IMR-90 (cell line): ENCODE measurements around the gene FAM193B. TPM values are rescaled to one million over a fixed set of nuclear protein-coding genes. Genes with fewer than 3 reads are reported as not detected.

Experiments used
- ATAC-seq: fragments of 200-7000 bp; cut with Tn5 transposase; 2 replicates; pipeline ENCODE4 v1.9.1; 2020; ENCODE audit warnings: low read depth, mild to moderate bottlenecking, moderate library complexity
- BruUV-seq: library from RNA; stranded (reverse); fragments of 400-500 nt; replicated peaks from 2 replicates; lab custom pipeline; 2021; lab: Mats Ljungman, UMichigan
- CTCF ChIA-PET: fragments of 300-600 bp; formaldehyde crosslinking; extraction: SDS; loops from one replicate; lab custom pipeline; 2021; ENCODE audit warnings: antibody characterized with exemption; lab: Yijun Ruan, JAX
- POLR2A ChIA-PET: fragments of 300-600 bp; sonication (Branson Sonifier 250); formaldehyde crosslinking; loops from one replicate; lab custom pipeline; 2022; ENCODE audit warnings: antibody characterized with exemption; ENCODE audit not compliant: unreplicated experiment; lab: Charles Lee
- DNase-seq: peaks from one replicate; pipeline ENCODE4 v3.0.0; 2013
- H2AFZ ChIP-seq: replicated peaks from 2 replicates; pipeline ENCODE3; 2013; ENCODE audit warnings: low read length, mild to moderate bottlenecking; ENCODE audit not compliant: poor library complexity
- H2AK5ac ChIP-seq: 2 replicates; pipeline ENCODE4 v1.6.1; 2013; ENCODE audit warnings: low read depth, low read length, inconsistent platforms
- H2AK9ac ChIP-seq: replicated peaks from 2 replicates; pipeline ENCODE3; 2013; ENCODE audit warnings: mild to moderate bottlenecking, low read depth, low read length, moderate library complexity; ENCODE audit not compliant: poor library complexity
- H2BK120ac ChIP-seq: 2 replicates; pipeline ENCODE4 v1.6.1; 2013; ENCODE audit warnings: low read depth, low read length, inconsistent platforms
- H2BK15ac ChIP-seq: 3 replicates; pipeline ENCODE4 v1.6.1; 2013; ENCODE audit warnings: low read depth, low read length, inconsistent platforms
- H2BK20ac ChIP-seq: 2 replicates; pipeline ENCODE4 v1.6.1; 2013; ENCODE audit warnings: low read depth, mild to moderate bottlenecking, inconsistent platforms, low read length, moderate library complexity
- H2BK5ac ChIP-seq: 2 replicates; pipeline ENCODE4 v1.6.1; 2013; ENCODE audit warnings: mild to moderate bottlenecking, low read depth, low read length, inconsistent platforms; ENCODE audit not compliant: poor library complexity, severe bottlenecking
- H3K14ac ChIP-seq: replicated peaks from 2 replicates; pipeline ENCODE4 v1.6.1; 2013; ENCODE audit warnings: low read depth, low read length, inconsistent platforms
- H3K18ac ChIP-seq: 2 replicates; pipeline ENCODE4 v1.6.1; 2013; ENCODE audit warnings: low read depth, low read length, control low read depth
- H3K23ac ChIP-seq: 2 replicates; pipeline ENCODE4 v1.6.1; 2013; ENCODE audit warnings: low read depth, low read length, inconsistent platforms
- H3K27ac ChIP-seq: 2 replicates; pipeline ENCODE4 v1.5.1; 2013; ENCODE audit warnings: mild to moderate bottlenecking, control low read depth, low read length; ENCODE audit not compliant: insufficient read depth
- H3K27me3 ChIP-seq: 2 replicates; pipeline ENCODE4 v1.6.1; 2013; ENCODE audit warnings: low read length; ENCODE audit not compliant: control insufficient read depth, insufficient read depth
- H3K36me3 ChIP-seq: 2 replicates; pipeline ENCODE4 v1.6.1; 2013; ENCODE audit warnings: low read length, mixed read lengths; ENCODE audit not compliant: control insufficient read depth, insufficient read depth
- H3K4ac ChIP-seq: 2 replicates; pipeline ENCODE4 v1.6.1; 2013; ENCODE audit warnings: low read depth, low read length, inconsistent platforms
- H3K4me1 ChIP-seq: 2 replicates; pipeline ENCODE4 v1.6.1; 2013; ENCODE audit warnings: low read length, mixed read lengths; ENCODE audit not compliant: control insufficient read depth, insufficient read depth
- H3K4me2 ChIP-seq: 2 replicates; pipeline ENCODE4 v1.6.1; 2013; ENCODE audit warnings: low read depth, mild to moderate bottlenecking, control low read depth, low read length, moderate library complexity
- H3K4me3 ChIP-seq: 2 replicates; pipeline ENCODE4 v1.5.1; 2013; ENCODE audit warnings: low read depth, mild to moderate bottlenecking, control low read depth, low read length, moderate library complexity; ENCODE audit not compliant: insufficient read depth
- H3K56ac ChIP-seq: 2 replicates; pipeline ENCODE4 v1.6.1; 2013; ENCODE audit warnings: low read length, inconsistent platforms; ENCODE audit not compliant: insufficient read depth; ENCODE audit errors: extremely low read depth
- H3K79me1 ChIP-seq, 2 experiments: 2 replicates each; pipeline ENCODE4 v1.6.1; 2013; ENCODE audit warnings: low read length in 2 of 2, inconsistent platforms in 1 of 2, low read depth in 1 of 2
- H3K9ac ChIP-seq: 2 replicates; pipeline ENCODE4 v1.6.1; 2013; ENCODE audit warnings: low read depth, low read length, control low read depth
- H3K9me1 ChIP-seq: 2 replicates; pipeline ENCODE4 v1.6.1; 2013; ENCODE audit warnings: low read length, inconsistent platforms; ENCODE audit not compliant: insufficient read depth
- H3K9me3 ChIP-seq: 2 replicates; pipeline ENCODE4 v1.6.1; 2013; ENCODE audit warnings: low read length; ENCODE audit not compliant: control insufficient read depth, insufficient read depth
- H4K20me1 ChIP-seq: 2 replicates; pipeline ENCODE4 v1.6.1; 2013; ENCODE audit warnings: low read length, inconsistent platforms; ENCODE audit not compliant: insufficient read depth
- H4K5ac ChIP-seq: 2 replicates; pipeline ENCODE4 v1.6.1; 2013; ENCODE audit warnings: mild to moderate bottlenecking, low read depth, low read length, control low read depth
- H4K8ac ChIP-seq, 2 experiments: 2 replicates each; pipeline ENCODE4 v1.6.1; 2013; ENCODE audit warnings: low read depth in 2 of 2, low read length in 2 of 2, control low read depth in 1 of 2, inconsistent platforms in 1 of 2
- H4K91ac ChIP-seq: 2 replicates; pipeline ENCODE4 v1.6.1; 2013; ENCODE audit warnings: low read depth, low read length, inconsistent platforms; ENCODE audit not compliant: insufficient read depth
- BHLHE40 ChIP-seq: fragments of 150-350 bp; IDR thresholded peaks from 2 replicates; pipeline ENCODE4 v1.6.1; 2016; ENCODE audit warnings: mild to moderate bottlenecking, low read depth, low read length
- MAFK ChIP-seq: IDR thresholded peaks from 2 replicates; pipeline ENCODE4 v1.6.1; 2012; ENCODE audit warnings: low read depth, low read length, improper control_type of control experiment
- RCOR1 ChIP-seq: IDR thresholded peaks from 2 replicates; pipeline ENCODE4 v1.6.1; 2012; ENCODE audit warnings: mild to moderate bottlenecking, low read length, improper control_type of control experiment; ENCODE audit not compliant: insufficient replicate concordance
- SMC3 ChIP-seq: fragments of 150-350 bp; IDR thresholded peaks from 2 replicates; pipeline ENCODE4 v1.6.1; 2016; ENCODE audit warnings: low read depth, mild to moderate bottlenecking, antibody characterized with exemption, low read length, moderate library complexity
- WGBS, 2 experiments: methylation state at CpG; one replicate each; pipeline versions ENCODE4 v1.1.5 to v1.1.7; 2013; ENCODE audit warnings: missing lambda C conversion rate in 2 of 2; ENCODE audit not compliant: insufficient read length in 1 of 2; ENCODE audit errors: extremely low coverage in 2 of 2; 5-methylcytosine and 5-hydroxymethylcytosine counted together
- dilution Hi-C: fragments of 300-500 bp; cut with HindIII; formaldehyde crosslinking; loops from one replicate; pipeline ENCODE4 v1.14.3; 2018; ENCODE audit warnings: low sequenced_read_pairs; ENCODE audit not compliant: unreplicated experiment
- in situ Hi-C: fragments of 300-500 bp; cut with MboI; formaldehyde crosslinking; loops from 3 replicates; pipeline ENCODE4 v1.14.3; 2019; ENCODE audit warnings: low sequenced_read_pairs, inconsistent platforms, mixed read lengths
- intact Hi-C: fragments of 100-400 bp; cut with micrococcal nuclease; formaldehyde crosslinking; loops from 2 replicates; pipeline ENCODE4 v1.10.0; 2022
- polyA plus RNA-seq, 3 experiments: library from polyadenylated mRNA; depleted of rRNA; stranded (reverse); fragments of >200 nt; gene quantifications; 2 replicates each; pipeline ENCODE4 v1.2.3, GENCODE V29; 2012; ENCODE audit warnings: low replicate concordance in 1 of 3
- total RNA-seq: library from RNA; depleted of rRNA; stranded (reverse); fragments of >200 nt; gene quantifications from 2 replicates; pipeline ENCODE4 v1.2.3, GENCODE V29; 2012
- TF ChIP-seq, protein P1 (sequence below): conservative IDR thresholded peaks from 2 replicates; pipeline ENCODE4 v1.5.1; 2012; ENCODE audit warnings: mild to moderate bottlenecking, low read depth, low read length, improper control_type of control experiment
- TF ChIP-seq, protein P2 (sequence below): fragments of 150-350 bp; IDR thresholded peaks from 2 replicates; pipeline ENCODE4 v1.6.1; 2016; ENCODE audit warnings: low read depth, mild to moderate bottlenecking, low read length, moderate library complexity, borderline replicate concordance

FAM193B gene
- total and polyA plus RNA-seq, 2 of the 4 experiments (the other 2 are of a cell fraction): 9.5 to 52.2 TPM

DNA sequence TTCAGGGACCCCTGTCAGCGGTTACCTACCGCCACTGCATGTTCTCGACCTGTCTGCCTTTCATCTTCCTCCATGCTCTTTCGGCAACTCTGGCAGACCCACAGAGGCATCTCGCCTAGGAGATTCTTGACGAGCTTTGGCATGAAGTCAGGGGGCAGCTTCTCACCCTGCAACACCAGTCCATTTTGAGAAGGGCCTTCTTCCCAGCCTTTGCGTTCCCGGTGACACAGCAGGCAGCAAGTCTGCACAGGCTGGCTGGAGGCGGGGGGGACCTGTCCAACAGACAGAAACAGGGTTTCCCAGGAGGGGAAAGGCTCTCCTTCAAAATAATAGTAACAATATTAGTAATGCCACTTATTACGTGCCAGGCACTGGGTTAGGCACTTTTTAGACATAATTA is 15.5 kb downstream of the FAM193B start:
- Histone ChIP-seq H2BK15ac (peak overlapping the region; percentile 43; the same call in 2 of the 3 replicates), H2AK9ac (peak overlapping the region; percentile 33), H3K9ac (no peak overlapping the region), H3K23ac (peak overlapping the region; percentile 95; the same call in 1 of the 2 replicates), H3K27me3 (no peaks in the 10 kb centered on the region), H2AK5ac (peak overlapping the region; percentile 97; the same call in 1 of the 2 replicates), H3K36me3 (peaks cover 35% of the 10 kb centered on the region), H2BK5ac (peak overlapping the region; percentile 89), H3K4ac (peak overlapping the region; percentile 91; the same call in 1 of the 2 replicates), H3K9me3 (no peaks in the 10 kb centered on the region), H4K91ac (peak overlapping the region; percentile 75), H3K4me2 (no peak overlapping the region), H3K18ac (no peak overlapping the region; the same call in 1 of the 2 replicates), H3K9me1 (peaks cover 27% of the 10 kb centered on the region), H3K14ac (0 out of 2 replicates have a peak overlapping the region, but pooled peaks have one; percentile 70), H2BK20ac (no peak overlapping the region), H2AFZ (no peak overlapping the region), H3K4me3 (no peak overlapping the region), H4K20me1 (peaks cover 37% of the 10 kb centered on the region), H3K4me1 (peaks cover 30% of the 10 kb centered on the region), H4K5ac (peak overlapping the region; percentile 95; the same call in 1 of the 2 replicates), H3K27ac (peak overlapping the region; percentile 89; the same call in 1 of the 2 replicates), H3K56ac (no peak overlapping the region), H3K79me1 (peaks cover 49 to 78% of the 10 kb centered on the region in 2 experiments), H2BK120ac (peak overlapping the region; percentile 91; the same call in 1 of the 2 replicates), H4K8ac (peak overlapping the region; percentile 8 to 94; a peak in 2 of 4 replicates)
- intact Hi-C loops (no loop called here), dilution Hi-C loops (no loop called here), in situ Hi-C loops (no loop called here)
- 100% methylated on average over 2 of the region's 10 CpGs; no CpG with 5 or more reads in 1 of the 2 experiments for WGBS, 2 experiments
- CTCF ChIA-PET: interaction anchor here (0.7 to 1.8 kb wide), 2 partner anchors 12 to 38 kb away, joined by 4 to 6 read pairs; no protein-coding TSS in a partner anchor
- no peak for DNase-seq
- POLR2A ChIA-PET: no interaction called here
- no peak for ATAC-seq
- no TSS peak for BruUV-seq
- no peak for TF ChIP-seq RCOR1
- TF ChIP-seq MAFK: no peak
- TF ChIP-seq BHLHE40: no peak
- TF ChIP-seq, protein P1, sequence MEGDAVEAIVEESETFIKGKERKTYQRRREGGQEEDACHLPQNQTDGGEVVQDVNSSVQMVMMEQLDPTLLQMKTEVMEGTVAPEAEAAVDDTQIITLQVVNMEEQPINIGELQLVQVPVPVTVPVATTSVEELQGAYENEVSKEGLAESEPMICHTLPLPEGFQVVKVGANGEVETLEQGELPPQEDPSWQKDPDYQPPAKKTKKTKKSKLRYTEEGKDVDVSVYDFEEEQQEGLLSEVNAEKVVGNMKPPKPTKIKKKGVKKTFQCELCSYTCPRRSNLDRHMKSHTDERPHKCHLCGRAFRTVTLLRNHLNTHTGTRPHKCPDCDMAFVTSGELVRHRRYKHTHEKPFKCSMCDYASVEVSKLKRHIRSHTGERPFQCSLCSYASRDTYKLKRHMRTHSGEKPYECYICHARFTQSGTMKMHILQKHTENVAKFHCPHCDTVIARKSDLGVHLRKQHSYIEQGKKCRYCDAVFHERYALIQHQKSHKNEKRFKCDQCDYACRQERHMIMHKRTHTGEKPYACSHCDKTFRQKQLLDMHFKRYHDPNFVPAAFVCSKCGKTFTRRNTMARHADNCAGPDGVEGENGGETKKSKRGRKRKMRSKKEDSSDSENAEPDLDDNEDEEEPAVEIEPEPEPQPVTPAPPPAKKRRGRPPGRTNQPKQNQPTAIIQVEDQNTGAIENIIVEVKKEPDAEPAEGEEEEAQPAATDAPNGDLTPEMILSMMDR: no peak
- no peak for TF ChIP-seq SMC3
- TF ChIP-seq, protein P2, sequence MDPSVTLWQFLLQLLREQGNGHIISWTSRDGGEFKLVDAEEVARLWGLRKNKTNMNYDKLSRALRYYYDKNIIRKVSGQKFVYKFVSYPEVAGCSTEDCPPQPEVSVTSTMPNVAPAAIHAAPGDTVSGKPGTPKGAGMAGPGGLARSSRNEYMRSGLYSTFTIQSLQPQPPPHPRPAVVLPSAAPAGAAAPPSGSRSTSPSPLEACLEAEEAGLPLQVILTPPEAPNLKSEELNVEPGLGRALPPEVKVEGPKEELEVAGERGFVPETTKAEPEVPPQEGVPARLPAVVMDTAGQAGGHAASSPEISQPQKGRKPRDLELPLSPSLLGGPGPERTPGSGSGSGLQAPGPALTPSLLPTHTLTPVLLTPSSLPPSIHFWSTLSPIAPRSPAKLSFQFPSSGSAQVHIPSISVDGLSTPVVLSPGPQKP: no peak
